CD4-positive, alpha-beta T cell treated with Interleukin-10 for 1 hour (primary cell): Measurements from ENCODE around the gene SRP68.

Experiments
- DNase-seq: peaks from one replicate; pipeline ENCODE4 v3.0.0-alpha.2; 2020

The SRP68 gene

DNA sequence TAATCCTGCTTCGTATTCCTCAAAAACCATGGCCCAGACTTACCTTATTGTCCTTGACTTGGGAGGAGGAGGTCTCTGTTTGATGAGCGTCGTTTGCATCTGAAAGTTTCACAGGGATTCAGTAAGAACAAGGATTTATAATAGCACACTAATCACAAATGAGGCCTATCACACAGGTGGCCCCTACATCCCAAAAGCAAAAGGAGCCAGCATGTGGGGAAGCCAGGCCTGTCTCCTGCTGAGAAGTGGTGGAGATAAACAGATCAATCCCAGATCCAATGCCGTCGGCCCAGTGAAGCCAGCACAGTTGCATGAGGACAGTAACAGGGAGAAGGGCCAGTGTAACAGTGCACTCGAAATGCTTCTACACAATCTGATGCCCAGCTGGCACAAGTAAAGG, 31.9 kb downstream of the SRP68 start:
- no peak for DNase-seq

DNA sequence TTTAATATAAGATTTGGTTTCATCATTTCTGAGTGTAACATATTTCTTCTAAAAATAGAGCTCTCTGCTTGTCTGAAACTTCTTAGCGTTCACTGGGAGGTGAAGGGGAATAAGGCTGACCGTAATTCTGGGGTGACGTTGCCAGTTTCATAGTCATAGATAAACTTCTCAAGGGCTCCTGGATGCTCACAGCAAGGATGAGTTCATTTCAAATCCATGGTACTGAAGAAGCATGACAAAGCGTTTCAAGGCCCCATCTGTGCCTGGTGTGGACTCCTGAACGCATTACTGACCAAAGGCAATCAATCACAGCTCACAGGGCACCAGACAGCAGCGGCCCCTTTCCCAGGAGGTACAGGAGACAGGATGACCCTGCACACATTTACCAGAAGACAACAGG, 33.2 kb downstream of the SRP68 start:
- DNase-seq = no peak

DNA sequence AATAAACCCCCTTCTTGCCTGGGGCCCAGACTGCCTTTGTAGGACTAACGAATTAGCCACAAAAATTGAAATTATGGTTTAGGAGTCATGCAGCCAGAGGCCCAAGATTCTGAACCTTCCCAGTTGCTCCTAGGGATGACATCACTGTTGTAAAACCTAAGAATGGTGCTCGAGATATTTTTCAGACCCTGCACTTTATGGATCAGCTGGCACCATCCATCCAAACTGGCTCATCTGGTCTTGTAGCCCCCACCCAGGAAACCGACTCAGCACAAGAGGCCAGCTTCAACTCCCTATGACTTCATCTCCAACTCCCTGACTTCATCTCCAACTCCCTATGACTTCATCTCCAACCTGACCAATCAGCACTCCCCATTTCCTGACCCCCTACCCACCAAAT, 34.3 kb downstream of the SRP68 start:
- DNase-seq = no peak

DNA sequence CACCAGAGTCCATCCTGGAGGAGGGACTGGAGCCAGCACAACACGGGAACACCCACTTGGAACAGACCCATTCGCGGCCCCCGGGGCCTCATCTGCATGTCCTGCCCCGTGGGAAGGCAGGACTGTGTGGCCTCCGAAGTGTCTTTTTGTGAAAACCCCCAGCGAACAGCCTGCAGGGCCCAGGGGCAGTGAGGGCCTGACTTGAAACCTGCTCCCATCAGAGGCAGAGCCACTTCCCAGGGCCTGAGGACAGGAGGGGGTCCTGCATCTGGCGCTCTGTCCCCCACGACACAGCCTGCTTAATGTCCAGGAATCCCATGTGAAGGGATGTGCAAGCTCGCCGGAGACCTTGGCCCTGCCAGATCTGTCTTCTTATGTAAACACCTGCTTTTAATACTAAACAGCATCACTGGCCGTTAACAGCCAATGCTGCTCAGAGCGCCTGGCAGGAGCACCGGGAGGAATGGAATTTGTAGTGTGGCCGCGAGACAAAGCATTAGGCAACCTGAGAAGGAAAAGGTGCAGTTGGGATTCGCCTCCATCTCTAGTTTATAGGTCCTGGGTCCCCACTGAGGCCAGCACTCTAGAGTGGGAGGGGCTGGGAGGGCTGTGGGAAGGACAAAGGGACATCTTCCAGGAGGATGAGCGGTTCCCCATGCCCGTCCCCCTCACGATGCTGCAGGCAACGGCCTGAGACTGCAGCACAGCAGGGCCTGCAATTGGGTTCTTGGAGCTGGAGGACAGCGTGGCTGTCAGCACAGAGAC, 35.6 kb downstream of the SRP68 start:
- DNase-seq = no peak

DNA sequence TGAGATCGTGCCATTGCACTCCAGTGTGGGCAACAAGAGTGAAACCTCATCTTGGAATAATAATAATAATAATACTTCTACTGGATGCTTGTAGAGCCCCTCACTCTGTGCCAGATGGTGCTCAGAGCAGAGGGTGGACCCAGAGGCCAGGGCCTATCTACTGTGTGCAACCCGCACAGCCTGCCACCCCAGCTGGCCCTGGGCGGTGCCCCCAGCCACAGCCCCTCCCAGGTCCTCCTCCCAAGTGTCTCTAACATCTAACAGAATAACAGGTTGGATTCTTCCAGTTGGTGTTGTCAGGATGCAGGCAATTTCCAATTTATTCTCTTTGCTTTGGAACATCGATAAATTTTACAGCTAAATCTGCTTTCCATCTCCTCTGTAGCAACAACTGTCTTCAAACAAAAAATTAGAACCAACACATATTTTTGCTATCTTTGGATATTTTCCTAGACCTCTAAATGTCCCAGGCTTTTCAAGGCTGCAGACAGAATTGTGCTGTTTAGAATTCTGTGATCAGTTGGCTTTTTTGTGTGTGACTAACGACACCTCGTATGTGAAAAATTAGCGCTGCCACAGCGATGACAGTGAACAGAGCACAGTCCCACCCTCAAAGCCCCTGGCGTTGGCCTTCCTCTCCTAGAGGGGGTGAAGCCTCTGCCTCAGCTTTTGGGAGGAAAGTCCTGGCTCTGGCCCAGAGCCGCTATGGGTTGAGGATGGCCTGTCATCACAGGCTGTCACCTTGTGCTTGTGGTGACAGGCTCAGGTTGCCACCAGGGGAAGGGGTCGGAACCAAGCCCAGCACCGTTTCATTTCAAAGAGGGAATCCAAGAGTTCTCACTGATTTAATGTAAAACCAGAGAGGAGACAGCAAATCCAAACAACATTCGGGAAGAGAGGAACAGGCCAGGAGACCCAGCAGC, 37.6 kb downstream of the SRP68 start:
- no peak for DNase-seq

DNA sequence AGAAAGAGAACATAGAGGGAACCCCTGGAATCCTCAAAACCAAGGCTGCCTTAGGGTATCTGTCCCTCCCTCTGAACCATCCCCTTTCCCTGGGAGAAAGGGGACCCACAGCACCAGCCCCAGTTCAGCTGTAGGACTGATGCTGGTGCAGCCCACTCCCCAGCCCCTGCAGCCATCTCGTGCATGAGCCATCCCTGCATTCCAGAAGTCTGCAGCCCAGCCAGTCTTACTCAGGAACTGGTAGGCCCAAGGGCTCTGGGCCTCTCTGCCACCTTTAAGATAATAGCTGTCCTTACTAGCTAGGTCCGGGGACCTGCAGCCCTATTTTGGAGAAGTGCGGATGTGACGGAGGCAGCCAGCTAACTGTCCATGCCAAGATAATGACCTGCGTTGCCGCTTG, 39.2 kb downstream of the SRP68 start:
- no peak for DNase-seq

DNA sequence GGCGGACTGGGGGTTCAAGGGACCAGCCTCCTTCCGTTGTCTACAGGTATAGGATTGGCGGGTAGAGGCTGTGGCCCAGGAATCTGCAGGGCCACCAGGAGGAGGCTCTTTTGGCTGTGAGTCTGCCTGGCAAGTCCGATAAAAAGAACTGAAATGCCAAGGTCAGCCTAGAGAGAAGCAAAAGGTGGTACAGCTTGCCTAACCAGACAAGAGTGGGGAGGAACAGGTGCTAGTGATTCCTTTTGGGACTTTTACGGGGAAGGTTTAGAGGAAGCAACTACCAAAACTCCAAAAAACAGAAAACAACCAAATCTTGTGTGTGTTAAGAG, 39.6 kb downstream of the SRP68 start:
- no peak for DNase-seq

DNA sequence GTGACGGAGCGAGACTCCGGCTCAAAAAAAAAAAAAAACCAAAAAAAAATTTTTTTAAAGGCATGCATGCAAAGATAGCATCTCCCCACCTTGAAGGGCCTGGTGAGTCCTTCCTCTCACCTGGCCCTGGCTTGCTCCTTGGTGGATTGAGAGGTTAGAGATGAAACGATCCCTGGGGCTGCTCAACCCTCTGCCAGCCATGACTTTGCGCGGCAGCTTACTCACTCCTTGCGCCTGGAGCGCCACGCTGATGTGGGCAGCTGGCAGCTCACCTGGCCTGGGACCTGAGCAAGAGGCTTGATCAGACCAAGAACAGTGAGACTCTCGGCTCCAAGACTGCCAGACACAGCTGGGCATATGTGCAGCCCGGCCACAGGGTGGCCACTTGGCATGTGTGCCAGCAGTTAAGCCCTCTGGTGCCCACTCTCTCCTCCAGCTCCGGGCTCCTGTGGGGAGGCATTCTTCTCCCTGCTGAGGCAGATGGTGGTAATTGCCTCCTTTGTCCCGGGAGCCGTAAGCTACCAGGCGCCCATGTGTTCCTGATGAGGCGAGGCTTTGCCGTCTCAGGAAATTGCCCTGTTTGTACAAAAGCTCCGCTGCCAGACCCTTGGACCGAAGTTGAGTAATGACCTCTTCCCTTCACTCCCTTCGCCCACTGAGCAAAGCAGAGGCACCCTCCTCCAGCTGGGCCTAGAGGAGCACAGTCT, 40.1 kb downstream of the SRP68 start:
- no peak for DNase-seq

DNA sequence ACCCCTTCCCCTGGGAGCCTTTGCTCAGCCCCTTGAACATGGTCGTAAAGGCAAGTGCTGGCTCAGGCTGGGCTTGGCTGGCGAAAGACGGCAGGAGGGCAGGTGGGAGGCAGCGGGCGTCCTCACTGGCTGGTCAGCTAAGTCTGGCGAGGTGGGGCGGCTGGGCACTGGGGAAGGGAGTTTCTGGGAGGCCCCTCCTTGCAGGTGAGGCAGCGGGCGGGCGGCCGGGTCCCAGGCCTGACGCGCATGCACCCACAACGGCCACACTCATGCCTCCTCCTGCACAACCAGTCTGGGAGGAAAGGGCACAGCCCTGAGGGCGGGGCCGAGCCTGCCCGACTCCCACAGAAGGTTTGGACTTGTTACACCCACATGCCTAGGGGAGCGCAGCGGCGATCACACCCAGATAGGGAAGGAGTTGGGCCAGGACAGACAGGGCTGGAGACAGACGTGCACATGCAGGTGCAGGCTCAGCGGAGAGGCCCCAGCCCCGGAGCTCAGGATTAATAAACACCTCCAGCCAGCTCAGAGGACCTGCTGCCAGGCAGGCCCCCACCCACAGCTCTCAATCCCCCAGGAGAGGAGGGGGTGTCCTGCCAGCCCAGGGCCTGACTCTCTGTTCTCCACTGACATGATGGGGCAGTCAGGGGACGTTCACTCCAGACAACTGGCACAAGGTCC, 45.0 kb downstream of the SRP68 start, which contains the start of gene EVPL:
EVPL (minus strand) TSS at position 148 of the 681 bp plus-strand sequence; CDS start at position 40, 108 bp downstream.
- DNase-seq = no peak

DNA sequence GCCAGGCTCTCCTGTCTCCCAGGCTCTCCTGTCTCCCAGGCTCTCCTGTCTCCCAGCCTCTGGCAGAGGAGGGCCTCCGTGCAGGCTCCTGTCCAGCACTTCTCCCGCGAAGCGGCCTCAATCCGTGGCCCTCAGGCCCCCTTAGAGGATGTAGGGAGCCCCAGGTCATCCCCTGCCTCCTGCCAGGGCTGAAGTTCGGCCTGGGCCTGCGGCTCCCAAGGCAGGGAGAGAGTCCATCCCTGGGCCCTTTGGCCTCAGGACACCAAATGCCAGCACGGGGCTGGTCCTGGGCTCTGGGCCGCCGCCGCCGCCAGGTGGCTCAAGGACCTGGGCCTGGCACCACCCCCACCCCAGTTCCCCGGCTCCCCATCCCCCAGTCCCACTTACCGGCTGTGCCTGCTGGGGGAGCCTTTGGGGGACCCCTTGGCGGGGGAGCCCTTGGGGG, 45.6 kb downstream of the SRP68 start:
- no peak for DNase-seq

DNA sequence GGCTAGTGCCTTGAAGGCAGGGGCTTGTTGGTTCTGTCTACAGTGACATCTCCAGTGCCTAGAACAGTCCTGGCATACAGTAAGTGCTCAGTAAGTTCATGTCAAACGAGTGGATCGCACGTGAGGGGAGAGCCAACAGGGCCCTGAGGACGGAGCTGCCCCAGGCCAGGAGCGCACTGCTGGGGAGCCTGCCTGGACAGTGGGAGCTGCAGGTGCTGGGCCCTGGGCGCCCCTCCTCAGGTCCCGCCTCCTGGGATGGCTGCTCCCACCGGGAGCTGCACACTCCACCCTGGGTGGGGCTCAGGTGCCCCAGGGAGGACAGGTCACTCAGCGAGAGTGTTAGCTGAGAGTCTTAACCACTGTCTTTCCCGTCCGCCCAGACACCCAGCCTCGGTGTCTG, 47.0 kb downstream of the SRP68 start:
- no peak for DNase-seq

DNA sequence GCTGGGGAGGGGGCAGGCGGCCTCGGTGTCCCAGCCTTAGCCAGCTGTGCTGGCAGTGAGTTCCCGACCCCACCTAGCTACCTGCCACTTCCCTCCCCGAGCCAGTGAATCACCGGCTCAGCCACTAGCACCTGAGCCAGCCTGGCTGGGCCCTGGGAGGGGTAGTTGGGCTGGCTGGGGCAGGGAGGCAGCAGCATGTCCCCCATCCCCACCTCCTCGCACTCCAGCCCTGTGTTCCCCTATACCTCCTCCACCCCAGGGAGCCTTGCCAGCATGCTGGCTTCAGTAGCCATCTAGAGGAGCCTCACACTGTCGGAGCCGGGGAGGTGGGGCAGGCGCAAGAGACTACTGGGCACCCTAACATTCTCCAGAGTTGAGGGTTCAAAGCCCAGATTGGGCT, 48.0 kb downstream of the SRP68 start:
- no peak for DNase-seq

DNA sequence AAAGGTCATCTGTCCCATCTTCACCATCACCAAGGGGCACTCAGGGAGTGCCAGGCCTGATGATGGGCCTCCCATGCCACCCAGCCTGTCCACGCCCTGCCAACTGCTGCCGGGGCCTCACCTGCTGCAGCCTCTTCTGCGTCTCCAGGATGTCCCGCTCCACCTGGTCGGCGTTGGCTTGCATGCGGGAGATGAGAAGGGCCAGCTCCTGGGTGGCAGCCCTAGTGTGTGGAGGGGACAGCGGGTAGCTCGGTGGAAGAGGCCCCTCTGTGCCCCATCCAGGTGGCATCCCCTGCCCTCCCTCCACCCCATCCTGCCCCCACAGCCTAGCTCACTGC, 48.4 kb downstream of the SRP68 start:
- no peak for DNase-seq

DNA sequence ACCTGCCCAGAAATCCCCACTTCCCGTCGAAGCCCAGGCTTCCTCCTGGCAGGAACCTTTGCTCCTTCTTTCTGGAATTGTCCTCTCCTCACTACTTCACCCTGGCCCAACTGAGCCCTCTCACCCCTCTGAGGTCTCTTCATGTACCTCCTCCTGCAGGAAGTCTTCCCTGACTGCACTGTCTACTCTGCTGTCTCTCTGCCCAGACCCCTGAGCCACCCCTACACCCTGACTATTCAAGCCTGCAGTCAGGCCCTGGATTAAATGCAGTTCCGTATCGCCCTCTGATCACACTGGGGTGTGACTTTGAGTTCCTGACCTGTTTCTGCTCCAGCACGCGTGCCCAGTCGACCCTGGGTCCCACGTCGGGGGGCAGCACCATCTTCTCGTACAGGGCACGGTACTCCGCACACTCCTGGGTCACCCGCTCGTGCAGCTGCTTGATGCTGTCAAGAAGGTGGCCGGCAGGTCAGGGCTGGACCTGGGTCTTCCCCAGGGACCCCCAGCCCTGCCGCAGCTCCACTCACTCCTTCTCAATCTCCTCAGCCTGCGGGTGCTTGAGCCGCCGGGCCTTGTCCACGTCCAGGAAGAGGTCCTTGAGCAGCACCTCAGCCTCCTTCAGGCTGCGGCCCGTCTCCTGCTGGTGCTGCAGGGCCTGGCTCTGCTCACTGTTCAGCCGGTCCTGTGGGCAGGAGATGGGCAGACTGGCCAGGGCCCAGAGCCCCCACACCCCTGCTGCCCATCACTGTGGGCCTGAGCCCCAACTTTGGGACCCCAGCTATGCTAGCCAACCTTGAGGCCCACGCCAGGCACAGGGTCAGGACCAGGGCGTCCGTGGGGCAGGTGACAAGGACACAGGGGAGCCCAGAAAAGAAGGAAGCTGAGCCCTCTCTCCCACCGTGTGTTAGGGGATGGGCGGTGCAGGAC, 49.1 kb downstream of the SRP68 start:
- DNase-seq = no peak

DNA sequence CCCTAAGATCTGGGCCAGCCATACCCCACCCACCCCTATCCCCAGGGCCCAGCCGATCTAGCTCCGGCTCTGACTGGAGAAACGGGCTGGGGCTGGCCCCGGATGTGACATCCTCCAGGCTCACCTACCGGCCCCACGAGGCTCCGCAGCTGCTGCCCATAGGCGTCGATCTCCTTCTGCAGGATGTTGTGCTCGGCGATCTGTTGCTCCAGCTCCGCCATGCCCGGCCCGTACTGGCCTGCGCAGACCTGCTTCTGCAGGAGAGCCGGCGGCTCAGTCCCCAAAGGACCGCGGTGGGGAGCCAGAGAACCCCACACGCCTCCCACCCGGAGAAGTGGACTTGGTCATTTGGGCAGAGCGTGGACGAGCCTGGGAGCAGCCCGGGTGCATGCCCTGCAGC, 50.0 kb downstream of the SRP68 start:
- DNase-seq = no peak

DNA sequence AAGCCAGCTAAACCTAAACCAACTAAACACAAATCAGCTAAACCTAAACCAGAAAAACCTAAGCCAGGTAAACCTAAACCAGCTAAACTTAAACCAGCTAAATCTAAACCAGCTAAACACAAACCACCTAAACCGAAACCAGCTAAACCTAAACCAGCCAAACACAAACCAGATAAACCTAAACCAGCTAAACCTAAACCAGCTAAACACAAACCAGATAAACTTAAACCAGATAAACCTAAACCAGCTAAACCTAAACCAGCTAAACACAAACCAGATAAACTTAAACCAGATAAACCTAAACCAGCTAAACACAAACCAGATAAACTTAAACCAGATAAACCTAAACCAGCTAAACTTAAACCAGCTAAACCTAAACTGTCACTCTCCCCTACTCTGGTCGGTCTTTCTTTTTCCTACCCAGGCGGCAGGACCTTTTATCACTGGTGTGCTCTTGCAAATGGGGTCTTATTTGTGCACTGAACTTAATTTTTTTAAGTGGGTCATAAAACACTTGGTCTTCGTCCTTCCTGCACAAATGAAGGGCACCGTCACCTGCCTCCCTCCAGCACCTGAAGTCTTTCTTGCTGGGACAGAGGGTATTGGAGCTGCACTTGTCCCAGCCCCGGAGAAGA, 52.4 kb downstream of the SRP68 start:
- DNase-seq = no peak

DNA sequence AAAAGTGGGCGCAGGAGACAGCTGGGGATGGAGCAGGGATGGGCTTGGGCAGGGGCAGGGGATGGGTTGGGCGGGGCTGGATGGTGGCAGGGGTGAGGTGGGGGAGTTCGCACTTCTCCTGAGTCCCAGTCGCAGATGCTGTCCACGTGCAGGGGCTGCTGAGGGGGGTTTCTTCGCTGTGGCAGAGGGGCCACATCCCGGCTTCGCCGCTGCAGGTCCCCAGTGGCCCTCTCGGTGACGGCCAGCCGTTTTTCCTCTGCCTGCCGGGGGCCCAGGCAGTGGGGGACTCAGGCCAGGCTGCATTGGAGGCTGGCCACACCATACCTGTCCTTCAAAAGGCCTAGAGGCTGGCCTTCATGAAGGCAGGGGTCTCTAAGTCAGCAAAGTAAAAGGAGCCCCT, 53.5 kb downstream of the SRP68 start:
- no peak for DNase-seq

DNA sequence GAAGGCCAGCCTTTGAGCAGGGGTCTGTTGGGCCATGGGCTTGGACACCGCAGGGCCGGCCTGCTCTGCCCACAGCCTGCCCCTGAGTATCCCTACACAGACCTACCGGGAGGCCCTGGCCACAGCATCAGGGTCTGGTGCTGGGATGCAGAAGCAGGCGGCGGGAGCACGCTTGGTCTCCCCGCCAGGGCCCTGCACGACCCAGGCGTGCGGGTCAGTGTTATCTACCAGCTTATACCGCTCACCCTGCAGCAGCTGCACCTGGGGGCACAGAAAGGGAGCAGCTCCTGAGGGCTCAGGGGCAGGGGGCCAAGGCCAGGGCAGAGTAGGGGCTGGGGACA, 54.0 kb downstream of the SRP68 start:
- DNase-seq = no peak

DNA sequence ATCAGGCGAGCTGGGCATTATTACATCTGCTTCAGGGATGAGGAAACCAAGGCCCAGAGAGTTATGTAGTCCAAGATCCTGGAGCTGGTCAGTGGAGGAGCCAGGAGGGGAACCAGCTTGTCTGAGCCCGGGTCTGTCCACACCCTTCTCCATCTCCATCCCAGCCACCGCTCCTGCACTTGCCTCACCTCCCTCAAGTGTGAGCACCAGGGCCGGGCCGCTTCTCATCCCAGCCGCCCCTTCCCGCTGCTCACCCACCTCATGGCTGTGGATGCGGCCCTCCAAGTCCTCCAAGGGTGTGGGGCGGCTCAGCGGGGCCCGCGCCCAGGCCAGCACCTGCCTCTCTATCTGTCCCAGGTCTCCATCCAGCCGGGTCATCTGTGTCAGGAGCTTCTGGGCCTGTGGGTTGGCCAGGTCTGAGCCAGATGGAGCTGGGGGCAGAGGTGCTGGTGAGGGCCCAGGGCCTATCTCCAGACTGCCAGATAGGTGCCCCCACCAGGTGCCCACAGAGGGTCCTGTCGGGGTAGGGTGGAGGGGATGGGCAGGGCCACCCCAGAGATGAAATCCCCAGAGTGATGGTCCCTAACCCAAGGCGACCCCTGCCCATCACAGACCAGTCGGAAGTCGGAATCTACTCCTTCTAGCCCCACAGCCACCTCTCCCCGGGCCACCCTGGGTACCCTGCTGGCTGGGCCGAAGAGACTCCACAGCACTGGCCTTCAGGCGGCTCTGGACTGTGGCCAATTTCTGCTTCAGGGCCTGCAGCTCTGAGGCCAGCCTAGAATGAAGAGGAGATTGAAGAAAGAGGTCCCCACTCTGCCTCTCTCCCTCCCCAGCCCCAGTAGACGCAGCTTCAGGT, 54.6 kb downstream of the SRP68 start:
- DNase-seq = no peak

DNA sequence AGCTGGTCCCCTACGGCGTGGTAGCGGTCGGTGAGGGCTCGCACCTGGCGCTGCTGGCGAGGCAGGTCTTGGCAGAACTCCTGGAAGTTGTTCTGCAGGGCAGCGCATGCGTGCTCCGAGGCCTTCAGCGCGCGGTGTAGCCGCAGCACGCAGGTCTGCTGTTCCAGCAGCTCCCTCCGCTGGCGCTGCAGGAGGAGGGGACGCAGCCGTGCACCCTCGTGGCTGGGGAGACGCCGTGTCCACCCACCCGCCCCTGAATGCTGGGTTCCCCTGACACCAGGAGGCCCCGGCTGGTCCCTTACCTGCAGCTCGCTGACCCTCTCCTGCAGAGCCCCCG, 57.4 kb downstream of the SRP68 start:
- DNase-seq = no peak
